ENCODE results near the gene E2F3.

Gene E2F3

GRCh38 chr6:20401205-20402091 lies at the start of gene E2F3:
Gene E2F3, plus strand, starts transcription at chr6:20401879. Its CDS starts 354 bp downstream, at chr6:20402233.
- peak; percentile 98 for DNase-seq

- no peak for DNase-seq
These were observed 49.3 kb upstream of the E2F3 start for GRCh38 chr6:20352346-20352745.

GRCh38 chr6:20353134-20353533 lies 48.5 kb upstream of the E2F3 start:
- no peak for DNase-seq

- DNase-seq: no peak
These were observed 47.3 kb upstream of the E2F3 start for GRCh38 chr6:20354366-20354765.

- DNase-seq: no peak
These were observed 41.1 kb upstream of the E2F3 start for GRCh38 chr6:20360471-20361119.

GRCh38 chr6:20362623-20363022 lies 39.1 kb upstream of the E2F3 start:
- DNase-seq: no peak

- DNase-seq: no peak
These were observed 37.4 kb upstream of the E2F3 start for GRCh38 chr6:20364327-20364726.

GRCh38 chr6:20365456-20365855 lies 36.2 kb upstream of the E2F3 start:
- DNase-seq: no peak

GRCh38 chr6:20366082-20366830 lies 35.4 kb upstream of the E2F3 start:
- no peak for DNase-seq

- DNase-seq: no peak
These were observed 33.8 kb upstream of the E2F3 start for GRCh38 chr6:20367743-20368485.

GRCh38 chr6:20370393-20370792 lies 31.3 kb upstream of the E2F3 start:
- DNase-seq: no peak

GRCh38 chr6:20370801-20371200 lies 30.9 kb upstream of the E2F3 start:
- DNase-seq: no peak

GRCh38 chr6:20375436-20375835 lies 26.2 kb upstream of the E2F3 start:
- DNase-seq: no peak

GRCh38 chr6:20377623-20378265 lies 23.9 kb upstream of the E2F3 start:
- DNase-seq: no peak

- DNase-seq: no peak
These were observed 22.4 kb upstream of the E2F3 start for GRCh38 chr6:20379231-20379630.

- no peak for DNase-seq
These were observed 15.5 kb upstream of the E2F3 start for GRCh38 chr6:20386218-20386617.

- DNase-seq: no peak
These were observed 12.6 kb upstream of the E2F3 start for GRCh38 chr6:20389066-20389465.

GRCh38 chr6:20393297-20393696 lies 8.4 kb upstream of the E2F3 start:
- DNase-seq: no peak

GRCh38 chr6:20399518-20399917 lies 2.2 kb upstream of the E2F3 start:
- no peak for DNase-seq

GRCh38 chr6:20400456-20401204 lies 1.0 kb upstream of the E2F3 start:
- no peak for DNase-seq

GRCh38 chr6:20402092-20402341 lies 338 bp downstream of the E2F3 start:
- DNase-seq: no peak
